ENCODE data around the gene APBA2.

The APBA2 gene

DNA sequence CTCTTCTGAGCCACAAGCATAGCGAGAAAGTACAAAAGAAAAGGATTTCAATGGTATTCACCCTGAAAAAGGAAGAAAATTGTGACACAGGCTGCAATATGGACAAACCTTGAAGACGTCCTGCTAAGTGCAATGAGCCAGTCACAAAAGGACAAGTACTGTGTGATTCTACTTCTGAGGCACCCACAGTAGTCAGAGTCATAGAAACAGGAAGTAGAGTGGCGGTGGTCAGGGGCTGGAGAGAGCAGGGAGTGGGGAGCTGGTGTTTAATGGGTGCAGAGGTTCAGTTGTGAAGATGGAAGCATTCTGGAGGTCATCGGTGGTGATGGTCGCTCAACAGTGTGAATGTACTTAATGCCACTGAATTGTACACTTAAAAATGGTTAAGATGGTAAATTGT is 180.5 kb downstream of the APBA2 start:
- TF ChIP-seq ZFX (IDR thresholded peaks at IDR 0.05) (no peak), CTCF (conservative IDR thresholded peaks at IDR 0.05) (no peak)

GRCh38 chr15:29066838-29067237 is 181.1 kb downstream of the APBA2 start:
- H3K27ac ChIP-seq = no peak overlapping the region
- TF ChIP-seq ZFX (IDR thresholded peaks at IDR 0.05) = no peak
- no peak for TF ChIP-seq CTCF (conservative IDR thresholded peaks at IDR 0.05)

More for the DNA sequence above, 180.5 kb downstream of the APBA2 start:
- no peak overlapping the region for H3K27ac ChIP-seq

- no peak for TF ChIP-seq CTCF (conservative IDR thresholded peaks at IDR 0.05)
- no peak for TF ChIP-seq ZFX (IDR thresholded peaks at IDR 0.05)
Measured at GRCh38 chr15:29067949-29068348, 182.2 kb downstream of the APBA2 start.

GRCh38 chr15:29070471-29071231 is 184.9 kb downstream of the APBA2 start:
- TF ChIP-seq ZFX (IDR thresholded peaks at IDR 0.05) = no peak
- TF ChIP-seq CTCF (conservative IDR thresholded peaks at IDR 0.05) = no peak
- H3K27ac ChIP-seq = no peak overlapping the region

More at GRCh38 chr15:29067949-29068348, 182.2 kb downstream of the APBA2 start:
- no peak overlapping the region for H3K27ac ChIP-seq

DNA sequence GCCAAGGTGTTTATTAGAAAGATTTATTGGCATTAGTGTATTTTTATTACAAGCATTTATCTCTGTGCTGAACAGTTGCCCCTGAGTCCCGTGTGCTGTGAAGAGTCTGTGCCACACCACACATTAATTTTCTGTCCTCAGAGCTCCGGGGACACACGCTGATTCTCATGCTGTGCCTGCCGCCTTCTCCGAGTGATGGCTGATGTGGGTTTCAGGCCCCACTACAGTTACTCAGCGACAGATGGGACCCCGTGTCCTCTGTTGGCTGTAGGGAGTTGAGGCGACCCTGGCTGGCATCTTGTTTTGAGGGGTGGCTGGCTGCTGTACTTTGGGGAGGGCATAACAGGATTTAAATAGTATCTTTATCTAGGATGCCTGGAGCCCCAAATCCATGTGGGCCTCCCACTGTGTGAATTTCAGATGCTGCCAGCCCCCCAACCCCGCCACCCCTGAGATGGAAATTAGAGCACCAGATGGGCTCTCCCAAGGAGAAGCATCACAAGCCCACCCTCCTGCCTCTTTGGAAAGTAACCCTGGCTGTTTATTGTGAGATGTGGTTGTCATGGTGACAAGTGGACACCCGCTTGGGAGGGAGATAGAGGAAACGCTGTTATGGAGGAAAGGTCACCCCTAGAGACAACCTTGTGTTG is 185.6 kb downstream of the APBA2 start:
- no peak overlapping the region for H3K27ac ChIP-seq
- TF ChIP-seq CTCF (conservative IDR thresholded peaks at IDR 0.05) (no peak), ZFX (IDR thresholded peaks at IDR 0.05) (no peak)

- H3K27ac ChIP-seq = no peak overlapping the region
- TF ChIP-seq CTCF (conservative IDR thresholded peaks at IDR 0.05) (no peak), ZFX (IDR thresholded peaks at IDR 0.05) (no peak)
Measured at GRCh38 chr15:29071882-29072273, 186.1 kb downstream of the APBA2 start.

DNA sequence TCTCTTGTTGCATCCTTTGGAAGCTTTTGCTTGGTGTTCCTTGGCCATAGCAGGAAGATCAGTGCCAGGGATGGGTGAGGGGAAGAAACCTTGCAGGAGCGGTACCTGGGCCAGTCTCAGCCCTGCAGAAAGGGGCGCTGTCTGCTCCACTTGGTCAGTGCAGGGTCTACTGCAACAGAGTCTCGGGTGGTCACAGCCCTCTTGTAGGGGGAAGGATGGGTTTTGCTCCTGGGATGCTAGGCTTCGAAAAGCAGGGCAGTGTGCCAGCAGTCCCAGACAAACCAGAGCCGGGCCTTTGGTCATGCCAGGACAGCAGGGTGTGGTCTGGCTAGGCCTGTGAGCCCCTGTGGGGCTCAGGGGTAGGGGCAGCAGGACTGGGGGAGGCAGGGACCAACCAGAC is 186.7 kb downstream of the APBA2 start:
- no peak overlapping the region for H3K27ac ChIP-seq
- TF ChIP-seq CTCF (conservative IDR thresholded peaks at IDR 0.05) (no peak), ZFX (IDR thresholded peaks at IDR 0.05) (no peak)

Data from C4-2B (cell line).